Vagina (tissue), 2 donors: ENCODE measurements around the gene TNNT3.

ENCODE experiments used
- CTCF ChIP-seq, 3 experiments: fragments of 450-650 bp in 2 of 3; fragments of 200-600 bp in 1 of 3; sonication (generic) in 1 of 3; IDR thresholded peaks; one replicate each; pipeline ENCODE4 v1.5.1; 2017 to 2019; ENCODE audit warnings: antibody characterized with exemption in 3 of 3, mild to moderate bottlenecking in 2 of 3, moderate library complexity in 2 of 3
- POLR2A ChIP-seq, 2 donors: fragments of 450-650 bp; IDR thresholded peaks; one replicate each; pipeline ENCODE4 v1.6.1; 2017; ENCODE audit warnings: antibody characterized with exemption in 2 of 2, mild to moderate bottlenecking in 2 of 2, moderate library complexity in 2 of 2
- POLR2AphosphoS5 ChIP-seq, 2 donors: sonication (generic); formaldehyde crosslinking; IDR thresholded peaks; one replicate each; pipeline ENCODE4 v1.9.0; 2017; ENCODE audit warnings: antibody characterized with exemption in 2 of 2, mild to moderate bottlenecking in 2 of 2, low read depth in 1 of 2; ENCODE audit not compliant: insufficient read depth in 1 of 2

GRCh38 chr11:1918436-1919315 is 827 bp upstream of the TNNT3 start:
- TF ChIP-seq POLR2A (IDR thresholded peaks at IDR 0.05) (no peak), CTCF (IDR thresholded peaks at IDR 0.05) (no peak), POLR2AphosphoS5 (IDR thresholded peaks at IDR 0.05; ENCODE audit: insufficient read depth in 1 of 2, low read depth in 1 of 2) (no peak)
